ENCODE data around the gene MSH5.
A peak's percentile ranks its signal among the peaks of the same experiment; 100 is the strongest.

The MSH5 gene

GRCh38 chr6:31725502-31726350 is 14.1 kb upstream of the MSH5 start:
- in situ Hi-C loops (cut with MboI; ENCODE audit: low pct_unique_long_range_greater_than_20kb, low sequenced_read_pairs, unreplicated experiment) = no loop called here
- no peak for DNase-seq (ENCODE audit: low spot score)
- TF ChIP-seq CTCF (IDR thresholded peaks at IDR 0.05; ENCODE audit: extremely low read depth, insufficient read depth, missing control alignments) = no peak

- DNase-seq (ENCODE audit: low spot score) = no peak
- in situ Hi-C loops (cut with MboI; ENCODE audit: low pct_unique_long_range_greater_than_20kb, low sequenced_read_pairs, unreplicated experiment) = no loop called here
- TF ChIP-seq CTCF (IDR thresholded peaks at IDR 0.05; ENCODE audit: extremely low read depth, insufficient read depth, missing control alignments) = no peak
Measured at GRCh38 chr6:31727034-31727716, 12.6 kb upstream of the MSH5 start.

GRCh38 chr6:31727717-31728671 is 11.8 kb upstream of the MSH5 start:
- in situ Hi-C loops (cut with MboI; ENCODE audit: low pct_unique_long_range_greater_than_20kb, low sequenced_read_pairs, unreplicated experiment) = no loop called here
- peak; percentile 88 for DNase-seq (ENCODE audit: low spot score)
- TF ChIP-seq CTCF (IDR thresholded peaks at IDR 0.05; ENCODE audit: extremely low read depth, insufficient read depth, missing control alignments) = no peak

GRCh38 chr6:31728767-31729514 is 10.9 kb upstream of the MSH5 start, which contains the start of gene DDAH2:
DDAH2 (minus strand) TSS chr6:31729299; CDS start chr6:31729161, 138 bp downstream.
- in situ Hi-C loops (cut with MboI; ENCODE audit: low pct_unique_long_range_greater_than_20kb, low sequenced_read_pairs, unreplicated experiment) = no loop called here
- no peak for DNase-seq (ENCODE audit: low spot score)
- no peak for TF ChIP-seq CTCF (IDR thresholded peaks at IDR 0.05; ENCODE audit: extremely low read depth, insufficient read depth, missing control alignments)

GRCh38 chr6:31729515-31729978 is 10.3 kb upstream of the MSH5 start:
- in situ Hi-C loops (cut with MboI; ENCODE audit: low pct_unique_long_range_greater_than_20kb, low sequenced_read_pairs, unreplicated experiment) = no loop called here
- DNase-seq (ENCODE audit: low spot score) = peak; percentile 87
- TF ChIP-seq CTCF (IDR thresholded peaks at IDR 0.05; ENCODE audit: extremely low read depth, insufficient read depth, missing control alignments) = peak; percentile 92
